Liver (tissue), 3 donors: ENCODE data around the gene KAZN.

Experiments used
- ATF3 ChIP-seq: IDR thresholded peaks from 2 replicates; pipeline ENCODE4 v1.6.1; 2016; ENCODE audit warnings: antibody characterized with exemption
- CTCF ChIP-seq: fragments of 150-350 bp; IDR thresholded peaks from 2 replicates; pipeline ENCODE4 v1.5.1; 2017; ENCODE audit warnings: improper control_type of control experiment, low read depth, low read length; ENCODE audit not compliant: missing input control
- FOXA1 ChIP-seq: IDR thresholded peaks from 2 replicates; pipeline ENCODE4 v1.6.1; 2016; ENCODE audit warnings: antibody characterized with exemption
- HNF4A ChIP-seq, 2 donors: conservative IDR thresholded peaks; 2 replicates each; pipeline ENCODE4 v1.6.1; 2016; ENCODE audit warnings: antibody characterized with exemption in 2 of 2, mild to moderate bottlenecking in 2 of 2
- RAD21 ChIP-seq, 2 donors: IDR thresholded peaks; 2 replicates each; pipeline ENCODE4 v1.6.1; 2016; ENCODE audit warnings: antibody characterized with exemption in 2 of 2, mild to moderate bottlenecking in 2 of 2
- REST ChIP-seq: IDR thresholded peaks from 2 replicates; pipeline ENCODE4 v1.6.1; 2016; ENCODE audit warnings: antibody characterized with exemption, mild to moderate bottlenecking
- donor health status: healthy.
- donor health status: healthy.

GRCh38 chr1:14663773-14664172 lies 65.3 kb downstream of the KAZN start:
- TF ChIP-seq ATF3 (no peak), REST (no peak), CTCF (no peak), RAD21 (IDR thresholded peaks at IDR 0.05) (no peak), HNF4A (conservative IDR thresholded peaks at IDR 0.05) (no peak), FOXA1 (no peak)
